ENCODE data around the gene SWSAP1. TPM values are rescaled to one million over a fixed set of nuclear protein-coding genes. Genes with fewer than 3 reads are reported as not detected.
A peak's percentile ranks its signal among the peaks of the same experiment; 100 is the strongest.

Gene SWSAP1
- total and polyA plus RNA-seq, 2 experiments from 2014 or later: 2.1 to 6.1 TPM

- Histone ChIP-seq H3K4me2 (peak within 1 kb of the TSS; percentile 100), H2AFZ (peak within 1 kb of the TSS; percentile 91), H3K27me3 (ENCODE audit: insufficient read depth) (peaks cover 33% of the 10 kb centered on the region), H3F3A (replicated peaks; ENCODE audit: low read depth) (peaks cover 20% of the 10 kb centered on the region), H3K4me1 (ENCODE audit: insufficient read depth) (peaks cover 33% of the 10 kb centered on the region), H3K4me3 (peak within 1 kb of the TSS; percentile 97), H4K20me1 (replicated peaks; ENCODE audit: insufficient read depth) (peaks cover 4% of the 10 kb centered on the region), H3K79me2 (replicated peaks; ENCODE audit: insufficient read depth) (no peaks in the 10 kb centered on the region), H3K36me3 (ENCODE audit: insufficient read depth) (no peaks in the 10 kb centered on the region), H3K9me2 (ENCODE audit: insufficient read depth) (no peaks in the 10 kb centered on the region), H3K27ac (ENCODE audit: low read depth) (peak within 1 kb of the TSS; percentile 96)
- Mint-ChIP-seq H3K36me3 (ENCODE audit: low read depth) (peaks cover 15% of the 10 kb centered on the region), H3K27me3 (ENCODE audit: insufficient read depth, low read depth, poor library complexity) (peaks cover 36% of the 10 kb centered on the region), H3K4me1 (peaks cover 22% of the 10 kb centered on the region), H3K4me3 (peak within 1 kb of the TSS; percentile 92), H3K27ac (peak within 1 kb of the TSS; percentile 95), H3K9me3 (no peaks in the 10 kb centered on the region; the same call in 2 of the 3 replicates)
- no peak for TF ChIP-seq EZH2 (IDR thresholded peaks at IDR 0.05; ENCODE audit: low read depth, unreplicated experiment)
- TF ChIP-seq POLR2AphosphoS5 (IDR thresholded peaks at IDR 0.05; ENCODE audit: low read depth): peak; percentile 74
- ATAC-seq (peak; percentile 58), DNase-seq (ENCODE audit: low spot score) (peak; percentile 95)
These were observed 44.4 kb downstream of the SWSAP1 start, which contains the start of gene RGL3 for GRCh38 chr19:11418549-11419506. RGL3 (minus strand) TSS chr19:11419314; CDS start chr19:11419278, 36 bp downstream.

DNA sequence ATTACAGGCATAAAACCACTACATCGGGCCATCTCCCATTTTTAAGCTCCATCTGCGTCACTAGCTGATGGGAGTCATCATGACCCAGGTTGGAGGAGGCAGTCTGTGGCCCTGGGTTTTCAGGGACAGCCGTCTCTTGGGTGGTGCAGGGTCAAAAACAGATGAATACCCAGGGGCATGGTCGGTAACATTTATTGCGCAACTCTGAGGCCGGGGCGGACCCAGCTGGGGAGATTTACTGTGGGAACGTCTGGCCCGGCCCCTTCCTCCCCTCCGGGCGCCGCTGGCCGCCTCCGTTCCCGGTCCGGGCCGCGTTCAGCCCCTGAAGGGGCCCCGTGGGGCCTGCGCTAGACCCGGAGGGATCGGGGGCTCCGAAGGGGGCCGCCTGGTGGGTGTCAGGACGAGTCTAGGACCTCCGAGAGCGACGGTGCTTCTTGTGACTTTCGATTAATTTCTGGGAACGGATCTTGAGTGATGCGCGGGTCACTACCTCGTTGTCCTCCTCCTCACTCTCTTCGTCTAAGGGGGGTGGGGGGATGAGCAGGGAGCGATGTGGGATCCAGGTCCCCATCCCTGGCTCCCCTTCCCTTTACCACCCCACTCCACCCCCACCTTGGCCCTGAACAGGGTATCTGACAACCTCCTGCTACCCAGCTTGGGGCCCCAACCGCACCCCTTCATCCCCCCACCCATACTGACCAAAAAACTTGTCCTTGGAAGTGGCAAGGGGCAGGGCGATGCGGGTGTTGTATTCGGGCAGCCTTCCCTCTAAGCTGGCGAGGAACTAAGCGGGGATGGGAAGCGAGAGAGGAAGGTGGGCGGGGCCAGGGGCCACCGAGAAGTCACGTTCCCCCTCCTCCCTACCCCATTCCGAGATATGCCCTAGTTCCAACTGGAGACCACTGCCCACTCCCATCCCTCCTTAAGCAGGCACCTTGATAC, 46.2 kb downstream of the SWSAP1 start:
- Histone ChIP-seq H3K27ac (ENCODE audit: low read depth) (0 out of 2 replicates have a peak overlapping the region, but pooled peaks have one; percentile 63), H3K36me3 (ENCODE audit: insufficient read depth) (no peaks in the 10 kb centered on the region), H3K9me2 (ENCODE audit: insufficient read depth) (no peaks in the 10 kb centered on the region), H3K4me3 (peak overlapping the region; percentile 90), H4K20me1 (replicated peaks; ENCODE audit: insufficient read depth) (no peaks in the 10 kb centered on the region), H3K79me2 (replicated peaks; ENCODE audit: insufficient read depth) (no peaks in the 10 kb centered on the region), H3K4me1 (ENCODE audit: insufficient read depth) (peaks cover 33% of the 10 kb centered on the region), H2AFZ (peak overlapping the region; percentile 92), H3K4me2 (peak overlapping the region; percentile 100), H3K27me3 (ENCODE audit: insufficient read depth) (peaks cover 45% of the 10 kb centered on the region), H3F3A (replicated peaks; ENCODE audit: low read depth) (peaks cover 21% of the 10 kb centered on the region)
- H3K4me3 Mint-ChIP-seq: peak overlapping the region; percentile 82
- peaks cover 2% of the 10 kb centered on the region; the same call in 1 of the 3 replicates for H3K9me3 Mint-ChIP-seq
- ATAC-seq: peak; percentile 8
- TF ChIP-seq EZH2phosphoT487 (IDR thresholded peaks at IDR 0.05; ENCODE audit: unreplicated experiment): no peak
- peak; percentile 57 for TF ChIP-seq POLR2AphosphoS5 (IDR thresholded peaks at IDR 0.05; ENCODE audit: low read depth)
- no peak for TF ChIP-seq CREB1 (CRISPR knock-in tag; IDR thresholded peaks at IDR 0.05; ENCODE audit: low read depth)
- no peak for TF ChIP-seq ZNF331 (CRISPR knock-in tag; IDR thresholded peaks at IDR 0.05; ENCODE audit: low read depth)
- TF ChIP-seq ZNF462 (CRISPR knock-in tag; IDR thresholded peaks at IDR 0.05): no peak
- no peak for TF ChIP-seq NANOG (IDR thresholded peaks at IDR 0.05; ENCODE audit: borderline replicate concordance)
- TF ChIP-seq, protein P1, sequence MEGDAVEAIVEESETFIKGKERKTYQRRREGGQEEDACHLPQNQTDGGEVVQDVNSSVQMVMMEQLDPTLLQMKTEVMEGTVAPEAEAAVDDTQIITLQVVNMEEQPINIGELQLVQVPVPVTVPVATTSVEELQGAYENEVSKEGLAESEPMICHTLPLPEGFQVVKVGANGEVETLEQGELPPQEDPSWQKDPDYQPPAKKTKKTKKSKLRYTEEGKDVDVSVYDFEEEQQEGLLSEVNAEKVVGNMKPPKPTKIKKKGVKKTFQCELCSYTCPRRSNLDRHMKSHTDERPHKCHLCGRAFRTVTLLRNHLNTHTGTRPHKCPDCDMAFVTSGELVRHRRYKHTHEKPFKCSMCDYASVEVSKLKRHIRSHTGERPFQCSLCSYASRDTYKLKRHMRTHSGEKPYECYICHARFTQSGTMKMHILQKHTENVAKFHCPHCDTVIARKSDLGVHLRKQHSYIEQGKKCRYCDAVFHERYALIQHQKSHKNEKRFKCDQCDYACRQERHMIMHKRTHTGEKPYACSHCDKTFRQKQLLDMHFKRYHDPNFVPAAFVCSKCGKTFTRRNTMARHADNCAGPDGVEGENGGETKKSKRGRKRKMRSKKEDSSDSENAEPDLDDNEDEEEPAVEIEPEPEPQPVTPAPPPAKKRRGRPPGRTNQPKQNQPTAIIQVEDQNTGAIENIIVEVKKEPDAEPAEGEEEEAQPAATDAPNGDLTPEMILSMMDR (conservative IDR thresholded peaks at IDR 0.05; ENCODE audit: low read depth in 2 of 2): no peak
- H3K27me3 Mint-ChIP-seq (ENCODE audit: insufficient read depth, low read depth, poor library complexity): peaks cover 42% of the 10 kb centered on the region
- no peak overlapping the region for H3K27ac Mint-ChIP-seq
- H3K36me3 Mint-ChIP-seq (ENCODE audit: low read depth): peaks cover 5% of the 10 kb centered on the region
- peak; percentile 86 for DNase-seq (ENCODE audit: low spot score)
- H3K4me1 Mint-ChIP-seq: peaks cover 22% of the 10 kb centered on the region

Data from GM23338 (cell line).